ENCODE measurements around the gene GRK5.
A peak's percentile ranks its signal among the peaks of the same experiment; 100 is the strongest.

The GRK5 gene

DNA sequence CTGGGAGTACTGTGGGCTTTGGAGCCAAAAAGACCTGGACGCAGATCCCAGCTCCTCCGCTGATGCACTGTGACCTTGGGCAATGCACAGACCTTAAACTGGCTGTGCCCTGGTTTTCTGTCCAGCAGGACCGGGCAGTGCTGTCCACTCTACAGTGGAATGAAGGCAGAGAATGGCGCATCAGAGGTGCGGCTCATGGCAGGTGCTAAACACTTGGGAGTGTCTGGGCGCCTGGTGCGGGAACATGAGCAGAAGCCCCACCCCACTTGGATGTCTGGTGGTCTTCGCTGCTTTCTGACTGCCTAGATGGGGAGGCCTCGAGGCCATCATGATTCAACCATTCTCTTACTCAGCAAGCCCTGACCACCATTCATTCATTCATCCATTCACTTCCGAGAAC is 153.7 kb downstream of the GRK5 start:
- DNase-seq (ENCODE audit: low spot score), result no peak

DNA sequence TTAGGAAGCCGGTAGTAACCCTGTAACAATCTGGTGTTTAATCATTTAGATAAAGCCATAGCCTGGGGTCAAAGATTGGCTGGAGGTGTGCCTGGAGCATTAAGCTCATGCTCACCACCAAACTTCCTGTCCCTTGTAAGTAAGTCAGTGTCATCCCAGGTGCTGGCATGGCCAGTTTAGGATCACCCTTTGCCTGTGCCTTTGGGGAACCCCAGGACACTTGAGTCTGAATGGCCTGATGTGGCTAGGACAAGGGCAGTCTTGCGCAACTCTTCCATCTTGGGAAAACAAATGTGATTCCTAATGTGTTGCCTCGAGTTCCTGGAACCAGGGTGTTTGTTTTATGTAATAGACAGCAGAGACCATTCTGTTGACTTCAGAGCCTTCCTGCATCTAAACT is 154.8 kb downstream of the GRK5 start:
- DNase-seq (ENCODE audit: low spot score), result no peak

DNA sequence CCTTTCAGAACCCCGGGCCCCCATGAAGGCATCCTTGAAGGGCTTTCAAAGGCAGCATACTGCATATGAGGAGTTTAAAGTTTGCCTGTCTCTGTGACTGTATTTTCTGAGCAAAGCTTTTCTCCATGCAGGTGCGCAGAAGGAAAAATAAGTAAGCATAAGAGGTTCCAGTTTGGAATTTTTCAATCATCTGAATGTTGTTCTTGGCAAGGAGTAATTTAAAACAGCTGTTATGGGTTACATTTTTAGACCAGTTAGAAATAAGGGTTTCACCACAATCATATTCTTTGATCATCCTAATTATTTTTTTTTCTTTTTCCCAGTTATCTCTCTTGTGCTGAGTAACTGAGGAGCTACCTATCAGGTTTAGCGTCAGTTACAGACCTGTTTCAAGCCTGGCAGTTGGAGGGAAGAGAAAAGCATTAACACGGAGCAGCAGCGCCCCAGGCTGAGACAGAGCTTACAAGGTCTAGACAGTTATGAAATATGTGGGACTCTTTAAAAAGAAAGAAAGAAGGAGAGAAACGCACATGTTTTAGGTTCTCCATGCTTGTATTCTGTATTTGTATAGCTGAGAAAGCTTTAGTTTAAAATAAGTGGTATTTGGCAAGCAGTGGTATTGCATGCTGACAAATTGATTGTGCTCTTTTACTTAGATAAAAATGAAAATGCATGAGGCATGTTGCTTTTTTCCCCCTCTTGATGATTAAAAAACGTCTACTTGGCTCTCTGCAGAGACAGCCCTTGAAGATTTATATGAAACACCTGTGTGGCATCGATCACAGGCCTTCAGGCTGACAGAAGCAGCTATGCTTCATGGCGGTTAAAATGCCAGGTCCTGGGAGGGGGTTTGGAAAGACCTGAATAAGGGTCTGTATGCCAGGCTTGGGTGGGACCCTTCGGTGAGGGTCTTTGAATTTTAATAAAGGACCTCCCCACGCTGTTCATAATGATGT is 157.6 kb downstream of the GRK5 start:
- no peak for DNase-seq (ENCODE audit: low spot score)

DNA sequence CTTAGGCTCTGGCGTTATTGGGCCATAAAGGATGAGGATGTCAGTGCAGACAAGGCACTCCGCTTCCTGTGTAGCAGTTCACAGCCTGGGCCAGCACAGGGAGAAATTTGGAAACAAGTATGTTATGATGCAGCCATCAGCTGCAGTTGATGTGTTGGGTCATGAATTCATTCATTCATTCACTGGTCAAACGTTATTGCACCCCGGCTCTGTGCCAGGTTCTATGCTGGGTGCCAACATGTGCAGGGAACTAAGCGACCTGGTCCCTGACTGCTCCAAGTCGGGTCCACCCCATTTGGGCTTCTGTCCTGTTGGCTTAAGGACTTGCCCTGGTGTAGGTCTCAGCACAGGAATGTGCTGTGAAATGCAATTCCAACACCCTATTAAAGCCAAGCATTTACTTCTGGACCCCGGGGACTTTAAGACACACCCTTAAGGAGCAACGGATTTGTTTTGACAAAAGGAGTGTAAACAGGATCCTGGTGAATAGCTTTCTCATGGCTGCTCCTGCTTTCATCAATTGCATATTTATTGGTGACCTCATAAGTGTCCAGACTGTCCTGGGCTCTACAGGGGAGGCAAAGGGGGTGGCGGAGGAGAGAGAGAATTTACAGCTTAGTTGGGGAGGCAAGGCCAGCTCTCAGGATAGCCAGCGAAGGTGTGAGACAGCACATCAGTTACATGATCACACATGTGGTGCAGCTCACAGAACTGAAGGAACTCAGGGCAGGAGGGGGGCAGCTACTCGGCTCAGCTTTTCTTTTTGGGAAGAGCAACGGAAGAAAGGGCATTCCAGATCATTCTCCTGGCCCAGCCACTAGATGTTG is 158.6 kb downstream of the GRK5 start:
- no peak for DNase-seq (ENCODE audit: low spot score)

DNA sequence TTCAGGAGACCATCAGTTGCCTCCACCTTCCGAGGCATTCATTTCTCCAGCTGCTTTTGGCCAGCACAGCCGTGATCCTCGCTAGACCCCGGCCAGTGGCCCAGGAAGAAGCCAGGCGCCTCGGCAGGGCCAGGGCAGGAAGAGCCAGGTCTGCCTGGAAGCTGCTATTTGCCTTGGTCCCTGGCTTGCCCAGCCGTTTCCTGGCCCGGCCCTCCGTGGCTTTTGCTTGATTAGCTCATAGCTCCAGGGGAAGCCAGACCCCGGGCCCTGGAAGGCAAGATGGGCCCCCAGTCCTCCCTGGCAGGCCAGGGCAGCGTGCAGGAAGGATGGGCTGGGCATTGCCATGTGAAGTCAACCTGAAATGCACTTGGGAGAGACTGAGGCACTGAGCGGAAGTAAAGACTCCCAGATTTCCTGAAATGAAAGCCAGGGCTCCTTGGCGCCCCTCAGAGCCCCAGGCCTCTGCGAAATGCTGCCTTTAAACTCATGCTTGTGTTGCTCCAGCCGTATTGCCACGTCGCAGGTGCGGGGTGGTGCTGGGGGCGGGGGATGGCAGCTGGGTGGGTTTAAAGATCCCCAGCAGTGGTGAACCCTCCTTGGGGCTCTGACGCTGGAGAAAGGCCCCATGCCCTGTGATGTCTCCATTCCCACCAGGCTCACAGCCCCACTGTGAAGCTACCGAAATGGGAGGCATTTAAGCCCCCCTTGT is 160.6 kb downstream of the GRK5 start:
- DNase-seq (ENCODE audit: low spot score), result no peak

DNA sequence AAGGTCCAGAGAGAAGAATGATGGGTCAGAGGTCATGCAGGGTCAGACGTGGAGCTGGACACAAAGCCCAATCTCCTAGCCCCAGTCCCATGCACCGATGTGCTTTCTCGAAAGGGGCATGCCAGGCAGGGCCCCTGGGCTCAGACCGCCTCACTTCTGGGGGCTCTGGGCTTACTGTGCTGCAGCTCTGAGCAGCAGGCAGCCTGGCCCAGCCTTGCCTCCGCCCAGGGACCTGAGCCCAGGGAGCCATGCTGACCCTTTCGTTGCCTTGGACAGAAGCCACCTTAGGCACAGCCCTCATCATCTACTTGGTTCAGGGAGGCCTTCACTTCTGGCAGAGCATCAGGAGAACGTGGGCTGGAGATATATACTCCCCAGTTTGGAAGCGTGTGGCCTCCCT is 161.2 kb downstream of the GRK5 start:
- no peak for DNase-seq (ENCODE audit: low spot score)

DNA sequence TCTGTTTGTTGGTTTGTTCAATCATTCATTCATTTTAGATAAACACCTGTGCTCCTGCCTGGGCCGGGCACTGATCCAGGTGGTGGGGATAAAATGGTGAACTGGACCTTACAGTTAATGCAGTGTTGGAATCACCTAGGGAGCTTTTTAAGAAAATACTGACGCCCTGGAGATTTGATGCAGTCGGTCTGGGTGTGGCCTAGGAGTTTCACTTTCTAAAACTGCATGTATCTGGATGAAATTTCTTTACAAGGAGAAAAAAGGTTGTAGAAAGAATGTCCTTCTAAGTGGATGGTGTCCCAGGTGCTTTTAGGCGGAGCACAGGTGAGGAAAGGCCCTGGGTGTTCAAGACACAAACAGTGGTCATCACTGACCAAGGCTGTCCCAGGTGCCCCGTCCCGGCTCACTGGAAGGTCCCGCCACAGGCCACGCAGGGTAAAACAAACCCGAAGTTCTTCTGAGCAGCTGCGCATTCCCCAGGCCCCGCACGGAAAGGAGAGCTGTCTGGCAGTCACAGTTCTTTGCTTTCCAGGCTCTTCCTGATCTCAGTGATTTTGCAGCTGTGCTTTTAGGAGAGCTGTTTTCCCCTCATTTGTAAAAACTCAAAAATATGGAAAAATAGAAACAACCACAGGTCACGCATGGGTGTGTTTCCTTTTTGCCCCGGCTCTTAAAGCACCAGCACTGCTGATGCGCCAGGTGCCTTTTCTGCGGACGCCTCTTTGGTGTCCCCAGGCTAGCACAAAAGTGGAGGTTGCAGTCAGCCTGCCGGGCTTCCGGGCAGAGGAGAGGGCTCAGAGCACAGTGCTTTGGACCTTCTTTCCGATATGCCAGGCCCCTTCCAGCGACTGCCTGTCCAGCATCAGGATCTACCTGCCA is 161.9 kb downstream of the GRK5 start:
- DNase-seq (ENCODE audit: low spot score), result peak; percentile 85

DNA sequence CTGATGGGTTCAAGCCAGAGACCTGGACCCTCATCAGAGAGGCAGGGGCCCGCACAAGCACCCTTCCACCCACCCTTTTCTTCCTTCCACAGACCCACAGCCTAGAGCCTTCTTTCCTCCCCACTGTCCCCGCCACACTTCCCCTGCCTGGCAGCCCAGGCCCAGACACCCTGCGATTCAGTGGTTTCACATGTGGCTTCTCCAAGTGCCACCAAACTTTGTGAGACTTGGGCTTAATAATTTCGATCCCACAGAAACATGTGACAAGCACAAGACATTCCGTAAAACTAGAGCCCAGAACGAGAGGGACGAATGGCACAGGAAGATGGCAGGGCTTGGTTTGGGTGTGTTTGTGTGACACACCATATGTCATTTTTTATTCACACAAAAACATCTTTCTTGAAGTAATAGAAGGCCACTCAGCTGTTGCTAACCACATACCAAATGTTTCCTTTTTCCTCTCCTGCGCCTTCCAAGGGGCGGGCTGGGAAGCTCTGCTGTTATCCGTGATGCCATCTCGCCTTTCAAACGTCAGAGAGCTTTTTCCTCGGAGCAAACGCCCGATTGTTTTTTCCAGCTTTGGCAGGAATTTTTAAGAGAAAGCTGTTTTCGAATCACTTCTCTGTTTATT is 162.9 kb downstream of the GRK5 start:
- DNase-seq (ENCODE audit: low spot score), result peak; percentile 24

DNA sequence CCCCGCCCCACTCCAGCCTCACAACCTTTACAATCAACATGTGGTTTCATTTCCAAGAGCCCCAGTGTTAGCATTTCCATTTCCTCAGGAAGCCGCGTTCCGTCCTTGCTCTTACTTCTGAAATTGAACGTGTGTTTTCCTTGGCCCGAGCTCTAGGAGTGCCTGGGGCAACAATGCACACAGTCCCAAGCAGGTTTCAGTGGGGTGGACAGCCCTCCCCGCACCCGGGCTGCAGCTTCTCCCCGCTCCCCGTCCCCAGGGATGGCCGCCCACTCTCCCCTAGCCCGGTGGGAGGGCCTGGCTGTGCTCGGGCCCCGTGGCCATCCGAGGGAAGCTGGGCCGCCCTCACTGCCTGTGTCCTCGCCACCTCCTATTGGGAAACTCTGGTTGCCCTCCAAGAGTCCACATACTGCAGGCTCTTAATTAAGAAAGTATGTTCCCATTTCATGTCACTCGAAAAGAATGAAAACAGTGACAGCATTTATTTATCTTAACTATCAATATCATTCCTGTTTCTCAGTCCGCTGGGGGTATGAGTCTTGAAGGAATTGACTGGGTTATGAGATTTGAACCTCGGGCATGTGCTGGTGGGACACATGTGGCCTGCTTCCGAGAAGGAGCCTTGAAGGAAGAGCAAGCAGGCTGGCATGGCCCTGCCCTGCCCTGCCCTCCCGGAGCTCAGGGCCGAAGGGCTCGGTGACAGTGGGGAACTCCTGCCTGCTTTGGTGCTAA is 163.8 kb downstream of the GRK5 start:
- no peak for DNase-seq (ENCODE audit: low spot score)

DNA sequence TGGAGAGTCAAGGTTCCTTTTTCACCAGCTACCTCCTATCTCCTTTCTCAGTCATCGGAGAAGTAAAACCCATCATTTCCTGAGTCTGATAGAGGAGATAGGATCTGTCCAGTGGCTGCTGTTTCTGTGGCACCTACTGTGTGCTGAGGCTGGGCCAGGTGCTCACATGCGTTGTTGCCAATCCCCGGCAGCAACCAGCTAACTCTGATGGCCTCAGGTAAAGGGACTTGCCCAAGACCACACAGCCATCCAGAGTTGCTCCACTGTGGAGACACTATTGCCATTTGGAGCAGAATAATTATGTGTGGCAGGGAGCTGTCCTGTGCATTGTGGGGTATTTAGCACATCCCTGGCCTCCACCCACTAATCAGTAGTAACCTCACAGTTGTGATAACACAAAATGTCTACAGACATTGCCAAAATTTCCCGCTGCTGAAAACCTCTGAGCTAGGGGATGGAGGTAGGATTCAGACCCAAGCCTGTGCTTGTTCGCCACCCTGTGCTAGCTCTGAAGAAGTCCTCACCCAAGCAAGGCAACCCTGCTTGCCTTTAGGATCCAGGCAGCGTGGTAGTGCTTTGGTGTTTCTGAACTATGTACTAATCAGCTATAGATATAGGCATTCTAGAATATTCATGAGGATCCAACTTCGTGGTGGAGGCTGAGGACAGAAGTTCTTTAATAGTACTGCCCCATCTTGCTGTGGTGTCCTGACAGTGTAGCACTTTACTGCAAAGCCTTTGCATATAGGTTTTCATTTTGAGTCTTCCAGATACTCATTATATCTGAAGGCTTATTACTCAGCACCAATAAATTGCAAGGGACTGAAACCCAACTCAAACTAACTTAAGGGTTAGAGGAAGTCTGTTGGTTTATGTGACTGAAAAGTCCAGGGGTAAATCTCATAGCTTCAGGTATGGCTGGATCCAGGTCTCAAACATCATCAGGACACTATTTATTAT is 164.6 kb downstream of the GRK5 start:
- no peak for DNase-seq (ENCODE audit: low spot score)

DNA sequence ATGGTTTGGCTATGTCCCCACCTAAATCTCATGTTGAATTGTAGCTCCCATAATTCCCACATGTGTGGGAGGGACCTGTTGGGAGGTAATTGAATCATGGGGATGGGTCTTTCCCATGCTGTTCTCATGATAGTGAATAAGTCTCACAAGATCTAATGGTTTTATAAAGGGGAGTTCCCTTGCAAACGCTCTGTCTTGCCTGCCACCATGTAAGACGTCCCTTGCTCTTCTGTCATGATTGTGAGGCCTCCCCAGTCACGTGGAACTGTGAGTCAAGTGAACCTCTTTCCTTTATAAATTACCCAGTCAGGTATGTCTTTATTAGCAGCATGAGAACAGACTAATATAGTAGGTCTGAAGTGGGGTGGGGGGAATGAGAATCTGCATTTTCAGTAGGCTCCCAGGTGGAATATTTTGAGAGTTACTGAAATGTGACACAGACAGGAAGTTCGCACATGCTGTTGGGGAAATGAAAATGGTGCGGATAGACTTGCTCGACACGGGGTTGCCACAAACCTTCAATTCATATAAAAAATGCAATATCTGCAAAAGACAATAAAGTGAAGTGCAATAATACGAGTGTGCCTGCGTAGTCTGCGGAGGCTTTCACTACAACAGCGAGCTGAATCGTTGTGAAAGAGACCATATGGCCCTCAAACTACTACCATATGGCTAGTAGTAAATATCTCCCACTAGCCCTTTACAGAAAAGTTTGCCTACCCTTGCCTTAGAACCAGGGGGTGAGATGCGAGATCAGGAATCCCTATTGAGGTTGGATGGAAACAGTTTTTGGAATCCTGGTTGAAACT is 166.1 kb downstream of the GRK5 start:
- DNase-seq (ENCODE audit: low spot score), result no peak

DNA sequence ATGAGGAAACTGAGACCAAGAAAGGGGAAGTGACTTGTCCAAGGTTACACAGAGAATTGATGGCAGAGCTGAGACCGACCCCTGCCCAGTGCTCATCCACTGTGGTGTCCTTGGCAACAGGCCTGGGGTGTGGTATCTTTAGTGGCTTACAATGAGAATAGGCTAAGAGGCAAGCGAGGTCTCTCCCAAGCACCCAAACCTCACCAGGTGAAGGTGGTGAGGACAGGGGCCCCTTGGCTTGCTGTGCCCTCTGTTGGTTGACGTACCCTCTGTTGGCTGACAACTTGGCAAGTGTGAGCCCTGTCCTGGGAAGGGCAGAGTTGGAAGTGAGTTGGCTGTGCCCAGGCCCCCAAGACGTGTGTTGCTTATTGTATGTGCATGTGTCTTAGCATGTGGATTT is 166.9 kb downstream of the GRK5 start:
- DNase-seq (ENCODE audit: low spot score), result no peak

DNA sequence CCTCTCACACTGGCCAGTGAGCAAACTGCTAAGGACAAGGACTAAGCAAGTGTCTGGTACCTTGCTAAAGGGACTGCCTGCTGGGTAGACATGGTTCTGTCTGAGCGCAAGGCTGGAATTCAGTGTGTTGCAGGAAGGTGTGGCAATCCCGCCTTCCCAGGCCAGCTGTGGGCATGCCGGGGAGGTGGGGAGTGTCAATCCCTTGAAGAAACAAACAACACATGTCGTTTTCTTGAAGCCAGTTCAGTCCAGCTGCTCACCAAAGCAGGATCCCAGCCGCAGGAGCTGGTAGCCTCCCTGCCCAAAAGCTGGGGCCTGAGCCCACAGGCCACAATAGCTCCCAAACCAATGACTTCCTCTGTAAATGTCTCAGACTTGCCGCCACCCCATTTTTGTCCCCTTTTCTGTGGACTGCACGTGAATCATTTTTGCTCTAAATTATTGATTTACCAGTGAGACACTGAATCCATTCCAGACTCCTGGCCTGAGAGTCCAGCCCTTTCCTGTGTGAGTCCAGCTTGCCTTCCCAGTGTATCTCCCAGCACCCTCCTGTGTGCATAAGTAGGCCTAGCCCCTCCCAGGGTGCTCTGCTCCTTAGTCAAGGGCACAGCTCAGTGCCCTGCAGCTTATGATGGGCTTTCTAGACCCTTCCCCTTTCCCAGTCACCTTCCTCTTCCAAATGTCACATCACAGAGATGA is 168.4 kb downstream of the GRK5 start:
- DNase-seq (ENCODE audit: low spot score), result no peak

DNA sequence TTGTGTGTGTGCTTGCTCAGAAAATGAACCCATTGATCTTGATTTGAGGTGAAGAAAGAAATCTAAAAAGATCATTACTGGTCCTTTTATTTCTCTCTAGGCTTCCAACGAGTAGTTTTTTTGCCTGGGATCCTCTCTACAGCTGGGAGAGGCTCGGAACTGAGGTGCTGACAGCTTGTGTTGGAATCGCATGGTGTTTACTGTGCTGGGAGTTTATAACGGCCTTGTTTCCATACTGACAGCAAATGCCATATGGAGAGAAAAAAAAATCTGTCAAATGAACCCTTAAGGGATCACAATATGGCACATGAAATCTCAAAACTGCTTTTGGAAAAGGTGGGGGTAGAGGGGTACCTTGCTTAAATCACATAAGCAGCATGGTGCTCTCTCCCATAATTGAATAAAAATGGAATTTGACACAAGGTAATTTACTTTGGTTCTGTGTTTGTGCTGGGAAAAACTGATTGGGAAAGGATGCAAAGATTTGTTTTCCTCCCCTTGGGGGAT is 170.1 kb downstream of the GRK5 start:
- DNase-seq (ENCODE audit: low spot score), result no peak

DNA sequence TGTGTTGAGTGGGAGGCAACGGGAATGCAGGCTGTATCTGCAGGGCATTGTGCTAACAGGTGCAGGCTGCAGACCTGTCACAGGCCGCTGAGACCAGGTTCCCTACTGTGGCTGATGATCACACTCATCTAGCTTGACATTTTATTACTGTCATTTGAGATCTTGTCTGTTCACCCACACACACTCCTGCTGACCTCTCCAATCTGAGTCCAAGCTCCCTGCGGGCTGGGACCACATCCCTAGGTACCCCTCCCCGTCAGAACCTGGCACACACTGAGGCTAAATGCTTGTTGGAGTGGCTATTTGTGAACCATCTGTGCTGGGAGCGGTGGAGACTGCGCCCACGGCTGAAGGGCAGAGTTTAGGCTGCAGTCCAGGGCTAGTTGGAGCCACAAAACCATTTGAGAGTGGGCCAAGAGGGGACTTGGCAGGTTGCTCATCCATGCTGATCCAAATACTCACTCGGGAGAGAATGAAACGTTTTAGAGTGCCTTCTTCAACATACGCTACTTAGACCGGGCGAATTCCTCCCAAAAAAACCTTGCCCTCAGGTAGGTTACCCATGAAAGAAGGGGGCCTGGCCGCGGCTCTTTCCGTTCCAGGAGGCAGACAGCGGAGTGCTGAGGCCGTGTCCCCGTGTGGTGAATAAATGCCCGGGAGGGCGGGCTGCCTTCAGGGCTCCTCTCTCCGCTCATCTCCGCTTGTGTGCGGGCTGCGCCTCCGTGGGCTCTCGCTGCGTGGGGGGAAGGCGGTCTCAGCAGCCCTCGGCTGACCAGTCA is 170.8 kb downstream of the GRK5 start:
- DNase-seq (ENCODE audit: low spot score), result no peak

DNA sequence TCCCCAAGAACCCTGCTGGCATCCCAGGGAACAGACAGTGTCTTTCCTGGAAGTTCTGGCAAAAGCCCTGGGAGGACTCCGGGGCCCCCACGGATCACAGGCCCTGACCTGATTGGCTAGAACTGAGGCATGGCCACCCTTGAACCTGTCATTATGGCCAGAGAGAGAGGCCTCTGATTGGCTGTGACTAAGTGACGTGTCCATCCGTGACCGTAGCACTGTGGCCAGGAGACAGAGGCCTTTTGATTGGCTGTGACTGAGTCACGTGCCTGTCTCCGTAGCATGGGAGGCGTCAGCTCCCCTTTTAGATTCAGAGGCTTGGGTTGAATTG is 171.3 kb downstream of the GRK5 start:
- no peak for DNase-seq (ENCODE audit: low spot score)
